Measurements from ENCODE around the gene INPP5D.

INPP5D gene

DNA sequence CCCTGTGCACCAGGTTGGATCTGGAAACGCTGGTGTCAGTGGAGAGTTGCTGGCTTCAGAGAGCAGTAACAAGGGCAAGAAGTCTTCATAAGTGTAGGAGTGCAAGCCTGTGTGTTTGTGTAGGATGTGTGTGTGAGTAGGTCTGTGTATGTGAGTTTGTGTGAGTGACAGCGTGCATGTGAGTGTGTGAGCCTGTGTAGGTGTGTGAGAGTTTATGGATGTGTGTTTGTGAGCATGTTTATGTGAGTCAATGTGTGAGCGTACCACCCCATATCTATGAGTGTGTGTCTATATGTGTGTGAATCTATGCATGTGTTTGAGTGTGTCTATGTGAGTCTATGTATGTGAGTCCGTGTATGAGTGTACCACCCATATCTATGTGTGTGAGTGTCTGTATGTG, 104.8 kb downstream of the INPP5D start:
- H3K36me3 ChIP-seq (ENCODE audit: control insufficient read depth, low read length): peaks cover 50% of the 10 kb centered on the region

GRCh38 chr2:233165543-233165894, 105.4 kb downstream of the INPP5D start:
- H3K27ac ChIP-seq (ENCODE audit: low read depth, low read length): no peak overlapping the region

More for the DNA sequence above, 104.8 kb downstream of the INPP5D start:
- TF ChIP-seq CTCF (IDR thresholded peaks at IDR 0.05; ENCODE audit: low read depth, low read length, poor library complexity, severe bottlenecking) (no peak), EZH2phosphoT487 (IDR thresholded peaks at IDR 0.05; ENCODE audit: borderline replicate concordance, low read length) (no peak)
- Histone ChIP-seq H3K79me2 (ENCODE audit: control insufficient read depth, low read length) (no peaks in the 10 kb centered on the region), H3K4me2 (ENCODE audit: low read length) (no peak overlapping the region), H3K9me2 (replicated peaks; ENCODE audit: control insufficient read depth, low read length) (no peaks in the 10 kb centered on the region), H3K4me3 (ENCODE audit: low read length) (no peak overlapping the region), H3F3A (ENCODE audit: control insufficient read depth, insufficient read depth) (no peaks in the 10 kb centered on the region), H3K4me1 (ENCODE audit: control insufficient read depth, low read length) (no peaks in the 10 kb centered on the region), H3K9me3 (ENCODE audit: control insufficient read depth, insufficient read depth, low read length) (no peaks in the 10 kb centered on the region), H4K20me1 (ENCODE audit: control insufficient read depth, insufficient read depth, low read depth, low read length) (no peaks in the 10 kb centered on the region), H3K27me3 (ENCODE audit: control insufficient read depth, low read length) (no peaks in the 10 kb centered on the region), H3K27ac (ENCODE audit: low read depth, low read length) (no peak overlapping the region)

GRCh38 chr2:233165895-233166661, 105.9 kb downstream of the INPP5D start:
- no peak for TF ChIP-seq CTCF (IDR thresholded peaks at IDR 0.05; ENCODE audit: low read depth, low read length, poor library complexity, severe bottlenecking)
- TF ChIP-seq EZH2phosphoT487 (IDR thresholded peaks at IDR 0.05; ENCODE audit: borderline replicate concordance, low read length): no peak
- H3K4me3 ChIP-seq (ENCODE audit: low read length): no peak overlapping the region
- H3F3A ChIP-seq (ENCODE audit: control insufficient read depth, insufficient read depth): no peaks in the 10 kb centered on the region
- H3K9me2 ChIP-seq (replicated peaks; ENCODE audit: control insufficient read depth, low read length): no peaks in the 10 kb centered on the region
- no peaks in the 10 kb centered on the region for H3K9me3 ChIP-seq (ENCODE audit: control insufficient read depth, insufficient read depth, low read length)
- H3K36me3 ChIP-seq (ENCODE audit: control insufficient read depth, low read length): peaks cover 58% of the 10 kb centered on the region
- H3K4me2 ChIP-seq (ENCODE audit: low read length): no peak overlapping the region
- no peaks in the 10 kb centered on the region for H3K27me3 ChIP-seq (ENCODE audit: control insufficient read depth, low read length)
- no peaks in the 10 kb centered on the region for H3K4me1 ChIP-seq (ENCODE audit: control insufficient read depth, low read length)
- no peaks in the 10 kb centered on the region for H3K79me2 ChIP-seq (ENCODE audit: control insufficient read depth, low read length)
- no peaks in the 10 kb centered on the region for H4K20me1 ChIP-seq (ENCODE audit: control insufficient read depth, insufficient read depth, low read depth, low read length)
- no peak overlapping the region for H3K27ac ChIP-seq (ENCODE audit: low read depth, low read length)

More at GRCh38 chr2:233165543-233165894, 105.4 kb downstream of the INPP5D start:
- H3K9me3 ChIP-seq (ENCODE audit: control insufficient read depth, insufficient read depth, low read length): no peaks in the 10 kb centered on the region
- peaks cover 55% of the 10 kb centered on the region for H3K36me3 ChIP-seq (ENCODE audit: control insufficient read depth, low read length)
- no peaks in the 10 kb centered on the region for H3K27me3 ChIP-seq (ENCODE audit: control insufficient read depth, low read length)
- H3F3A ChIP-seq (ENCODE audit: control insufficient read depth, insufficient read depth): no peaks in the 10 kb centered on the region
- TF ChIP-seq EZH2phosphoT487 (IDR thresholded peaks at IDR 0.05; ENCODE audit: borderline replicate concordance, low read length) (no peak), CTCF (IDR thresholded peaks at IDR 0.05; ENCODE audit: low read depth, low read length, poor library complexity, severe bottlenecking) (no peak)
- no peaks in the 10 kb centered on the region for H3K79me2 ChIP-seq (ENCODE audit: control insufficient read depth, low read length)
- no peak overlapping the region for H3K4me3 ChIP-seq (ENCODE audit: low read length)
- H3K9me2 ChIP-seq (replicated peaks; ENCODE audit: control insufficient read depth, low read length): no peaks in the 10 kb centered on the region
- no peaks in the 10 kb centered on the region for H3K4me1 ChIP-seq (ENCODE audit: control insufficient read depth, low read length)
- H4K20me1 ChIP-seq (ENCODE audit: control insufficient read depth, insufficient read depth, low read depth, low read length): no peaks in the 10 kb centered on the region
- no peak overlapping the region for H3K4me2 ChIP-seq (ENCODE audit: low read length)

All from DOHH2 (cell line).